OCI-LY3 (cell line): ENCODE data around the gene PPM1B.

ENCODE experiments used
- EZH2phosphoT487 ChIP-seq: fragments of 200-600 bp; shearing (Covaris generic); IDR thresholded peaks from 2 replicates; pipeline ENCODE4 v1.6.1; 2018; ENCODE audit warnings: antibody characterized with exemption, mixed run types, low read depth
- TF ChIP-seq, protein P1 (sequence below): fragments of 200-600, 300-600 bp; sonication (generic); IDR thresholded peaks from 2 replicates; pipeline ENCODE4 v1.5.1; 2014; ENCODE audit warnings: antibody characterized with exemption, low read length, low read depth

DNA sequence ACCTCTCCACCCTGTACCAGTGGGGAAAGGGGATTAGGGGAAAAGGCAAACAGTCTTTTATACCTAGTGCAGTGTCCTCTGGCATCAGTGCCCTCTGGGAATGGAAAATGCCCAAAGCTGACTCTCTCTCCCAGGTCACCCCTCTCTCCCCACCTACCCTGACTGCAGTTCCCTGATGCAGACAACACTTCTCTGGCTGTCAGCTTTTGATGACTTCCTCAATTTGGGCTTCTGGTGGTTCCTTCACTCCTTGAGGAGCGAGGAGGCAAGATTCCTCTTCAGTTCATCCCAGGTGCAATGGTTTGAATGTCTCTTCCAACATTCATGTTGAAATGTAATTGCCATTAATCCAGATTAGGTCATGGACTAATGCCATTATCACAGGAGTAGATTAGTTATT is 19.7 kb upstream of the PPM1B start:
- TF ChIP-seq, protein P1, sequence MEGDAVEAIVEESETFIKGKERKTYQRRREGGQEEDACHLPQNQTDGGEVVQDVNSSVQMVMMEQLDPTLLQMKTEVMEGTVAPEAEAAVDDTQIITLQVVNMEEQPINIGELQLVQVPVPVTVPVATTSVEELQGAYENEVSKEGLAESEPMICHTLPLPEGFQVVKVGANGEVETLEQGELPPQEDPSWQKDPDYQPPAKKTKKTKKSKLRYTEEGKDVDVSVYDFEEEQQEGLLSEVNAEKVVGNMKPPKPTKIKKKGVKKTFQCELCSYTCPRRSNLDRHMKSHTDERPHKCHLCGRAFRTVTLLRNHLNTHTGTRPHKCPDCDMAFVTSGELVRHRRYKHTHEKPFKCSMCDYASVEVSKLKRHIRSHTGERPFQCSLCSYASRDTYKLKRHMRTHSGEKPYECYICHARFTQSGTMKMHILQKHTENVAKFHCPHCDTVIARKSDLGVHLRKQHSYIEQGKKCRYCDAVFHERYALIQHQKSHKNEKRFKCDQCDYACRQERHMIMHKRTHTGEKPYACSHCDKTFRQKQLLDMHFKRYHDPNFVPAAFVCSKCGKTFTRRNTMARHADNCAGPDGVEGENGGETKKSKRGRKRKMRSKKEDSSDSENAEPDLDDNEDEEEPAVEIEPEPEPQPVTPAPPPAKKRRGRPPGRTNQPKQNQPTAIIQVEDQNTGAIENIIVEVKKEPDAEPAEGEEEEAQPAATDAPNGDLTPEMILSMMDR, result no peak
- no peak for TF ChIP-seq EZH2phosphoT487
